IPS-15b (cell line): ENCODE measurements around the gene HARS1.
A peak's percentile ranks its signal among the peaks of the same experiment; 100 is the strongest.
"Not testable (repeated sequence)": the region's sequence is repeated elsewhere in the genome, so short reads cannot be mapped to it uniquely, and the experiment has no call there.

ENCODE experiments used
- H3K27me3 ChIP-seq: one replicate; pipeline ENCODE4 v1.6.1; 2013; ENCODE audit warnings: low read length; ENCODE audit not compliant: control insufficient read depth, insufficient read depth
- H3K36me3 ChIP-seq: one replicate; pipeline ENCODE4 v1.6.1; 2013; ENCODE audit warnings: low read length; ENCODE audit not compliant: control insufficient read depth, insufficient read depth
- H3K4me1 ChIP-seq: one replicate; pipeline ENCODE4 v1.6.1; 2013; ENCODE audit warnings: mild to moderate bottlenecking, low read length; ENCODE audit not compliant: control insufficient read depth, insufficient read depth
- H3K4me3 ChIP-seq: one replicate; pipeline ENCODE4 v1.5.1; 2013; ENCODE audit warnings: low read depth, low read length
- H3K9ac ChIP-seq: one replicate; pipeline ENCODE4 v1.6.1; 2013; ENCODE audit warnings: low read depth, mild to moderate bottlenecking, low read length
- H3K9me3 ChIP-seq: one replicate; pipeline ENCODE4 v1.6.1; 2013; ENCODE audit warnings: mild to moderate bottlenecking, low read length; ENCODE audit not compliant: control insufficient read depth, insufficient read depth

Gene HARS1

GRCh38 chr5:140710899-140711552 lies 19.9 kb upstream of the HARS1 start:
- Histone ChIP-seq H3K4me3 (peak overlapping the region; percentile 90), H3K36me3 (peaks cover 4% of the 10 kb centered on the region), H3K9me3 (no peaks in the 10 kb centered on the region), H3K27me3 (no peaks in the 10 kb centered on the region), H3K9ac (no peak overlapping the region), H3K4me1 (no peaks in the 10 kb centered on the region)

GRCh38 chr5:140708787-140709186 lies 17.6 kb upstream of the HARS1 start:
- H3K36me3 ChIP-seq: peaks cover 11% of the 10 kb centered on the region
- H3K4me1 ChIP-seq, H3K4me3 ChIP-seq, H3K27me3 ChIP-seq, H3K9me3 ChIP-seq, H3K9ac ChIP-seq: not testable (repeated sequence)

- H3K4me3 ChIP-seq: no peak overlapping the region
- H3K9me3 ChIP-seq: no peaks in the 10 kb centered on the region
- H3K36me3 ChIP-seq: peaks cover 15% of the 10 kb centered on the region
- no peaks in the 10 kb centered on the region for H3K27me3 ChIP-seq
- no peaks in the 10 kb centered on the region for H3K4me1 ChIP-seq
- H3K9ac ChIP-seq: no peak overlapping the region
Measured at GRCh38 chr5:140707812-140708211, 16.6 kb upstream of the HARS1 start.

GRCh38 chr5:140700177-140701144 lies 9.3 kb upstream of the HARS1 start, which contains the start of gene ZMAT2:
ZMAT2 (plus strand) TSS chr5:140700447; CDS start chr5:140700461, 14 bp downstream.
- H3K27me3 ChIP-seq: no peaks in the 10 kb centered on the region
- peaks cover 7% of the 10 kb centered on the region for H3K4me1 ChIP-seq
- H3K9me3 ChIP-seq: no peaks in the 10 kb centered on the region
- H3K9ac ChIP-seq: peak within 1 kb of the TSS; percentile 94
- peaks cover 35% of the 10 kb centered on the region for H3K36me3 ChIP-seq
- peak within 1 kb of the TSS; percentile 97 for H3K4me3 ChIP-seq

- Histone ChIP-seq H3K4me3 (no peak overlapping the region), H3K4me1 (peaks cover 7% of the 10 kb centered on the region), H3K27me3 (no peaks in the 10 kb centered on the region), H3K36me3 (peaks cover 37% of the 10 kb centered on the region), H3K9ac (no peak overlapping the region), H3K9me3 (no peaks in the 10 kb centered on the region)
Measured at GRCh38 chr5:140696891-140697492, 5.8 kb upstream of the HARS1 start.

GRCh38 chr5:140694276-140694675 lies 3.1 kb upstream of the HARS1 start:
- no peaks in the 10 kb centered on the region for H3K9me3 ChIP-seq
- no peaks in the 10 kb centered on the region for H3K27me3 ChIP-seq
- no peak overlapping the region for H3K9ac ChIP-seq
- H3K4me1 ChIP-seq: peaks cover 4% of the 10 kb centered on the region
- no peak overlapping the region for H3K4me3 ChIP-seq
- peaks cover 37% of the 10 kb centered on the region for H3K36me3 ChIP-seq

GRCh38 chr5:140690376-140690932 lies 716 bp downstream of the HARS1 start:
- Histone ChIP-seq H3K9ac (peak overlapping the region; percentile 91), H3K4me3 (peak overlapping the region; percentile 100), H3K36me3 (peaks cover 10% of the 10 kb centered on the region), H3K27me3 (no peaks in the 10 kb centered on the region), H3K9me3 (no peaks in the 10 kb centered on the region), H3K4me1 (no peaks in the 10 kb centered on the region)

GRCh38 chr5:140678993-140679392 lies 12.2 kb downstream of the HARS1 start:
- Histone ChIP-seq H3K9me3 (no peaks in the 10 kb centered on the region), H3K4me3 (no peak overlapping the region), H3K27me3 (no peaks in the 10 kb centered on the region), H3K9ac (no peak overlapping the region), H3K36me3 (peaks cover 29% of the 10 kb centered on the region), H3K4me1 (no peaks in the 10 kb centered on the region)

GRCh38 chr5:140677947-140678346 lies 13.2 kb downstream of the HARS1 start:
- H3K27me3 ChIP-seq: no peaks in the 10 kb centered on the region
- no peaks in the 10 kb centered on the region for H3K4me1 ChIP-seq
- no peak overlapping the region for H3K4me3 ChIP-seq
- H3K36me3 ChIP-seq: peaks cover 34% of the 10 kb centered on the region
- H3K9me3 ChIP-seq: no peaks in the 10 kb centered on the region
- H3K9ac ChIP-seq: no peak overlapping the region

- Histone ChIP-seq H3K4me3 (no peak overlapping the region), H3K4me1 (peaks cover 4% of the 10 kb centered on the region), H3K36me3 (peaks cover 37% of the 10 kb centered on the region), H3K9ac (no peak overlapping the region), H3K9me3 (no peaks in the 10 kb centered on the region), H3K27me3 (no peaks in the 10 kb centered on the region)
Measured at GRCh38 chr5:140674629-140675028, 16.5 kb downstream of the HARS1 start.

GRCh38 chr5:140674211-140674610 lies 17.0 kb downstream of the HARS1 start:
- Histone ChIP-seq H3K9ac (no peak overlapping the region), H3K36me3 (peaks cover 42% of the 10 kb centered on the region)

More at GRCh38 chr5:140674211-140674610, 17.0 kb downstream of the HARS1 start:
- Histone ChIP-seq H3K4me1 (peaks cover 4% of the 10 kb centered on the region), H3K4me3 (no peak overlapping the region), H3K27me3 (no peaks in the 10 kb centered on the region), H3K9me3 (no peaks in the 10 kb centered on the region)
